ENCODE data around the gene CCDC110. TPM values are rescaled to one million over a fixed set of nuclear protein-coding genes. Genes with fewer than 3 reads are reported as not detected.

Gene CCDC110
- total and polyA plus RNA-seq, 5 experiments from 2014 or later: 0.27 to 1.4 (median 0.97) TPM

DNA sequence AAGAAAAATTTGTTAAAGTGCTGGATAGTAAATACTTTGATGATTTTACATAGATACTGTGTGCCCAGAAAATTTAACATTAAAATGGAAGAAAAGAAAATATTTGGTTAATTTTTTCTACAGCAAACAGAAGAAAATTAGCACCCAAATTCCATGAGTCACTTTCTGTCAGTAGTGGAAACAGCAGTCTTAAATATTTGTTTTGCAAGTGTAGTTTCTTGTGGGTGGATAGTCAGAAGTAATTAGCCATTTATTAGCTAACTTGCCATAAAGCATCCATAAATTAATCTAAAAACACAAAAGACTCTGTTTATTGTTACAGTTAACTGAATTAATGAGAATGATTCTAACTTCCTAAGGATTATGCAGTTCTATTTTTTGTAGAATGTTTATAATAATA is 36.1 kb downstream of the CCDC110 start:
- Mint-ChIP-seq H3K9me3 (no peaks in the 10 kb centered on the region), H3K4me3 (no peak overlapping the region), H3K27ac (no peak overlapping the region), H3K36me3 (no peaks in the 10 kb centered on the region), H3K27me3 (peaks cover 0 to 10% (median 0%) of the 10 kb centered on the region in 5 donors), H3K4me1 (no peaks in the 10 kb centered on the region)
- no peak for ATAC-seq
- POLR2A ChIA-PET: no interaction called here
- DNase-seq: no peak

DNA sequence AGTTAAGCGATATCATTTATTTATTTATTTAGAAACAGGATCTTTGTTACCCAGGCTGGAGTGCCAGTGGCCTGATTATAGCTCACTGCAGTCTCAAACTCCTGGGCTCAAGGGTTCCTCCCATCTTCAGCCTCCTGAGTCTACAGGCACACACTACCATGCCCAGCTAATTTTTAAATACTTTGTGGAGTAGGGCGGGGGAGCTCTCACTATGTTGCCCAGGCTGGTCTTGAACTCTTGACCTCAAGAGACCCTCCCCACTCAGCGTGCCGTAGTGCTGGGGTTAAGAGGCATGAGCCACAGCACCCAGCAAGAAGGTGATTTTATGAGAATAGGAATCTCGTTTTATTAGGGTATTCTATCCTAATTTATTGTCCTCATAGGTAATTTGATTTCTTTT is 41.9 kb downstream of the CCDC110 start:
- H3K9me3 Mint-ChIP-seq: no peaks in the 10 kb centered on the region
- ATAC-seq (no peak), DNase-seq (no peak)
- H3K27ac Mint-ChIP-seq: peak overlapping the region in 1 of 10 donors; percentile 9
- peaks cover 0 to 7% (median 0%) of the 10 kb centered on the region in 5 donors for H3K27me3 Mint-ChIP-seq
- peaks cover 8 to 12% (median 12%) of the 10 kb centered on the region in 4 donors for H3K4me1 Mint-ChIP-seq
- no peaks in the 10 kb centered on the region for H3K36me3 Mint-ChIP-seq
- POLR2A ChIA-PET: no interaction called here
- no peak overlapping the region for H3K4me3 Mint-ChIP-seq

- peaks cover 0 to 5% (median 0%) of the 10 kb centered on the region in 5 donors for H3K27me3 Mint-ChIP-seq
- peaks cover 14 to 29% (median 28%) of the 10 kb centered on the region in 4 donors for H3K4me1 Mint-ChIP-seq
- peak overlapping the region in 8 of 10 donors; percentile 31 to 100 (median 75) for H3K27ac Mint-ChIP-seq
- peak in 1 of 10 donors; percentile 64 for DNase-seq
- ATAC-seq: no peak
- peak overlapping the region in 7 of 10 donors; percentile 11 to 63 (median 48) for H3K4me3 Mint-ChIP-seq
- no peaks in the 10 kb centered on the region for H3K9me3 Mint-ChIP-seq
- H3K36me3 Mint-ChIP-seq: peaks cover 0 to 2% (median 0%) of the 10 kb centered on the region in 3 donors
- POLR2A ChIA-PET: interaction anchor here (0.6 to 3.0 kb wide), 6 partner anchors 31 to 776 kb away, joined by 3 to 45 read pairs (median 6); partner anchors contain the start of genes ANKRD37, CCDC110, CENPU and LRP2BP
These were observed 44.4 kb downstream of the CCDC110 start for GRCh38 chr4:185426960-185427688.

GRCh38 chr4:185425647-185426352 is 45.7 kb downstream of the CCDC110 start, which contains the start of gene UFSP2:
Gene UFSP2 (minus strand): TSS chr4:185425964. CDS start chr4:185425868, 96 bp downstream.
- peak; percentile 79 to 98 (median 90) for DNase-seq
- Mint-ChIP-seq H3K9me3 (no peaks in the 10 kb centered on the region), H3K27me3 (peaks cover 0 to 5% (median 0%) of the 10 kb centered on the region in 5 donors), H3K4me3 (peak within 1 kb of the TSS; percentile 82 to 94 (median 90)), H3K4me1 (peaks cover 22 to 39% (median 35%) of the 10 kb centered on the region in 4 donors), H3K27ac (peak within 1 kb of the TSS; percentile 95 to 100 (median 100)), H3K36me3 (peaks cover 5 to 14% (median 6%) of the 10 kb centered on the region in 3 donors)
- POLR2A ChIA-PET: interaction anchor here (0.6 to 3.0 kb wide), 9 partner anchors 23 to 692 kb away, joined by 3 to 45 read pairs (median 4); partner anchors contain the start of genes ANKRD37, CCDC110, CENPU and LRP2BP
- peak; percentile 86 to 87 for ATAC-seq

DNA sequence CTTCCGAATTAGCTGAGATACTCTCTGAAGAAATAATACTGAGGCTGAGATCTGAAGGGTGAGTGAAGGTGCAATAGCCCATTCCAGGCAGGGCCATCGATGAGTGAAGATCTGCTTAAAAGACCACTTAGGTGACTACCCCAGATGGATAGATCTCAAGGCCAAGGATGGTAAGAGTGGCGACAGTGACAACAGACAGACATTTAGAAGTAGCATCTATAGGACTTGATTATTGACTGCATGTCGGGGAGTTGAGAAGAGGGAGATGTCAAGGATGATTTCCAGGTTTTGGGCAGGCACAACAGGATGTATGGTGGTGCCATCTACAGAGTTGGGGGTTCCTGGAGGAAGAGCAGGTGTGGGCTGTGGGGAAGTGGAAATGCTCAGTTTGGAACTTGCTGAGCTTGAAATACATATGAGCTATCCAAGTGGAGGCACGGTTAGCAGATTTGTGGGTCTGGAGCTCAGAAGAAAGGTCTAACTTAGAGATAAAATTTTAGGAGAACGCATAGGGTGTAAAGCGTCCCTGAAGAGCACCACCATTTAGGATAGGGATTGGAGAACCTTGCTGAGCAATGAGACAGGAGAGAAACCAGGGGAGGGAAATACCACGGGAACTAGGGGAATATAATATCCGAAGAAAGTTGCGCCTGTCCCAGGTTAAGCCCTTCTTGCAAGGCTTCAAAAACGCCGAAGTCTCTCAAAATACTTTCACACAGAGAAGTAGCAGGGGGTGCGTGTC is 46.5 kb downstream of the CCDC110 start:
- peak in 1 of 10 donors; percentile 25 for DNase-seq
- ATAC-seq: no peak
- Mint-ChIP-seq H3K27ac (peak overlapping the region; percentile 95 to 100 (median 100)), H3K36me3 (peaks cover 5 to 14% (median 6%) of the 10 kb centered on the region in 3 donors), H3K4me1 (peaks cover 22 to 39% (median 35%) of the 10 kb centered on the region in 4 donors), H3K9me3 (no peaks in the 10 kb centered on the region), H3K4me3 (peak overlapping the region; percentile 82 to 94 (median 90)), H3K27me3 (peaks cover 0 to 5% (median 0%) of the 10 kb centered on the region in 5 donors)
- POLR2A ChIA-PET: interaction anchor here (0.7 to 3.0 kb wide), 6 partner anchors 23 to 691 kb away, joined by 3 to 45 read pairs (median 4); partner anchors contain the start of genes ANKRD37, CCDC110, CENPU and LRP2BP

GRCh38 chr4:185421366-185422124 is 50.0 kb downstream of the CCDC110 start:
- Mint-ChIP-seq H3K27ac (peak overlapping the region in 4 of 10 donors; percentile 6 to 24 (median 11)), H3K9me3 (no peaks in the 10 kb centered on the region), H3K27me3 (no peaks in the 10 kb centered on the region), H3K36me3 (peaks cover 10 to 38% (median 11%) of the 10 kb centered on the region in 3 donors), H3K4me3 (no peak overlapping the region), H3K4me1 (peaks cover 28 to 42% (median 34%) of the 10 kb centered on the region in 4 donors)
- DNase-seq (no peak), ATAC-seq (no peak)
- POLR2A ChIA-PET: interaction anchor here (1.2 kb wide), 1 partner anchor 25 kb away, joined by 3 read pairs; the partner anchor contains the start of gene ANKRD37

DNA sequence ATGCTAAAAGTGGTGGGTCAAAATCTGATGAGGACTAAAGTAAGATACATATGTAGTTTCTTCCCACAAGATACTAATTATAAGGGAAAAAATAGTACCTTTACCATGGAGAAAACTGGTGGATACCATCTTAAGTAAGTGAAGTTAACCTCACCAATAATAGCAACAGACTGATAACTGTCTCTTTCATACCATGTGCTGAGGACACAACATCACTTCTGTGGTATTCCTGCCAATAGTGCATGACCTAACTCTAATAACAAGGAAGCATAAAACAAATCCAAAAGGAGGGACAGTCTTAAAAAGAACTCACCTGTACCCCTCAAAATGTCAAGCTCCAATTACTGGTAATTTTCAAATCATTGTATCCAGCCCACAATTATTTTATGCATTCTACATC is 54.6 kb downstream of the CCDC110 start:
- Mint-ChIP-seq H3K9me3 (no peaks in the 10 kb centered on the region), H3K27me3 (no peaks in the 10 kb centered on the region), H3K27ac (peak overlapping the region in 2 of 10 donors; percentile 9 to 19), H3K36me3 (peaks cover 10 to 69% (median 15%) of the 10 kb centered on the region in 3 donors), H3K4me1 (peaks cover 3 to 14% (median 10%) of the 10 kb centered on the region in 4 donors), H3K4me3 (no peak overlapping the region)
- no peak for DNase-seq
- no peak for ATAC-seq
- POLR2A ChIA-PET: no interaction called here

GRCh38 chr4:185412412-185412811 is 59.1 kb downstream of the CCDC110 start:
- peaks cover 0 to 3% (median 0%) of the 10 kb centered on the region in 4 donors for H3K4me1 Mint-ChIP-seq

DNA sequence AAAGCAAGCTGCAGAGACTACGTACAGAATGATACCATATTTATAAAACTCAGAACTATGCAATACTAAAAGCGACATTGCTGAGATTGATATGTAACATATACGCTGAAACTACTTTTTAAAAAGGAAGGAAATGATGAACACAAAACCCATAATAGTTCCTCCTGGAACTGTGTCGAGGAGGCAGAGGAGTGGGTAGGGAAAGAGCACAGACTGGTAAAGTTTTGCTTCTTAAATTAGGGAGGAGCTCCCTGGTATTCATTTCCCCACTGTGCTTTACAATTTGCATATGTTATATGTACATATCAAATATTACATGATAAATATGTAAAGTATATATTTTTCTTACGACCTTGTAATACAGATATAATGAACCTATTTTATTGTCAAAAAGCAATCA is 59.7 kb downstream of the CCDC110 start:
- DNase-seq: no peak
- Mint-ChIP-seq H3K9me3 (no peaks in the 10 kb centered on the region), H3K27me3 (no peaks in the 10 kb centered on the region), H3K4me1 (peaks cover 0 to 1% (median 0%) of the 10 kb centered on the region in 4 donors), H3K27ac (no peak overlapping the region), H3K4me3 (no peak overlapping the region), H3K36me3 (peaks cover 0 to 68% (median 15%) of the 10 kb centered on the region in 3 donors)
- ATAC-seq: no peak
- POLR2A ChIA-PET: no interaction called here

More at GRCh38 chr4:185412412-185412811, 59.1 kb downstream of the CCDC110 start:
- Mint-ChIP-seq H3K27me3 (no peaks in the 10 kb centered on the region), H3K36me3 (peaks cover 3 to 74% (median 19%) of the 10 kb centered on the region in 3 donors), H3K27ac (peak overlapping the region in 1 of 10 donors; percentile 18), H3K9me3 (no peaks in the 10 kb centered on the region), H3K4me3 (no peak overlapping the region)
- POLR2A ChIA-PET: no interaction called here
- no peak for ATAC-seq
- DNase-seq: no peak

GRCh38 chr4:185408432-185408831 is 63.1 kb downstream of the CCDC110 start:
- Mint-ChIP-seq H3K9me3 (no peaks in the 10 kb centered on the region), H3K36me3 (peaks cover 0 to 71% (median 16%) of the 10 kb centered on the region in 3 donors), H3K27me3 (no peaks in the 10 kb centered on the region), H3K4me1 (no peaks in the 10 kb centered on the region), H3K27ac (peak overlapping the region in 1 of 10 donors; percentile 55), H3K4me3 (no peak overlapping the region)
- ATAC-seq (no peak), DNase-seq (no peak)
- POLR2A ChIA-PET: interaction anchor here (1.0 kb wide), 1 partner anchor 12 kb away, joined by 4 read pairs; the partner anchor contains the start of genes ANKRD37 and LRP2BP

- H3K4me3 Mint-ChIP-seq: no peak overlapping the region
- POLR2A ChIA-PET: no interaction called here
- H3K27ac Mint-ChIP-seq: no peak overlapping the region
- no peaks in the 10 kb centered on the region for H3K4me1 Mint-ChIP-seq
- ATAC-seq (no peak), DNase-seq (no peak)
- peaks cover 0 to 75% (median 19%) of the 10 kb centered on the region in 3 donors for H3K36me3 Mint-ChIP-seq
- H3K27me3 Mint-ChIP-seq: no peaks in the 10 kb centered on the region
- no peaks in the 10 kb centered on the region for H3K9me3 Mint-ChIP-seq
These were observed 66.1 kb downstream of the CCDC110 start for GRCh38 chr4:185405296-185405999.
